Mammary epithelial cell (primary cell): ENCODE measurements around the gene DYSF.

Experiments used
- EZH2 ChIP-seq: IDR thresholded peaks from 2 replicates; pipeline ENCODE4 v1.6.1; 2012; ENCODE audit warnings: low read length, inconsistent platforms, borderline replicate concordance
- TF ChIP-seq, protein P1 (sequence below), 2 donors: IDR thresholded peaks in 1 of 2; conservative IDR thresholded peaks in 1 of 2; 2 replicates each; pipeline ENCODE4 v1.5.1; 2011 to 2012; ENCODE audit warnings: inconsistent platforms in 2 of 2, low read length in 2 of 2, mild to moderate bottlenecking in 2 of 2, control low read depth in 1 of 2, low read depth in 1 of 2; ENCODE audit not compliant: insufficient read depth in 1 of 2; ENCODE audit errors: extremely low read depth in 1 of 2

GRCh38 chr2:71513721-71514120 is 60.4 kb downstream of the DYSF start:
- TF ChIP-seq, protein P1, sequence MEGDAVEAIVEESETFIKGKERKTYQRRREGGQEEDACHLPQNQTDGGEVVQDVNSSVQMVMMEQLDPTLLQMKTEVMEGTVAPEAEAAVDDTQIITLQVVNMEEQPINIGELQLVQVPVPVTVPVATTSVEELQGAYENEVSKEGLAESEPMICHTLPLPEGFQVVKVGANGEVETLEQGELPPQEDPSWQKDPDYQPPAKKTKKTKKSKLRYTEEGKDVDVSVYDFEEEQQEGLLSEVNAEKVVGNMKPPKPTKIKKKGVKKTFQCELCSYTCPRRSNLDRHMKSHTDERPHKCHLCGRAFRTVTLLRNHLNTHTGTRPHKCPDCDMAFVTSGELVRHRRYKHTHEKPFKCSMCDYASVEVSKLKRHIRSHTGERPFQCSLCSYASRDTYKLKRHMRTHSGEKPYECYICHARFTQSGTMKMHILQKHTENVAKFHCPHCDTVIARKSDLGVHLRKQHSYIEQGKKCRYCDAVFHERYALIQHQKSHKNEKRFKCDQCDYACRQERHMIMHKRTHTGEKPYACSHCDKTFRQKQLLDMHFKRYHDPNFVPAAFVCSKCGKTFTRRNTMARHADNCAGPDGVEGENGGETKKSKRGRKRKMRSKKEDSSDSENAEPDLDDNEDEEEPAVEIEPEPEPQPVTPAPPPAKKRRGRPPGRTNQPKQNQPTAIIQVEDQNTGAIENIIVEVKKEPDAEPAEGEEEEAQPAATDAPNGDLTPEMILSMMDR (conservative IDR thresholded peaks at IDR 0.05 in 1 of 2, IDR thresholded peaks at IDR 0.05 in 1 of 2; ENCODE audit: extremely low read depth in 1 of 2, insufficient read depth in 1 of 2, low read depth in 1 of 2, low read length in 2 of 2), result no peak
- no peak for TF ChIP-seq EZH2
